Measurements from ENCODE around the gene PIK3CB. TPM values are rescaled to one million over a fixed set of nuclear protein-coding genes. Genes with fewer than 3 reads are reported as not detected.

PIK3CB gene
- total RNA-seq, 1 experiment from 2014 or later, result 35.3 TPM

GRCh38 chr3:138717348-138717747 is 117.4 kb downstream of the PIK3CB start:
- Histone ChIP-seq H3K79me2 (ENCODE audit: low read length) (no peaks in the 10 kb centered on the region), H3K9ac (ENCODE audit: low read length) (no peak overlapping the region), H3K27ac (ENCODE audit: low read length) (no peak overlapping the region), H3K9me2 (replicated peaks; ENCODE audit: insufficient read depth, low read length) (no peaks in the 10 kb centered on the region), H3K9me3 (ENCODE audit: low read length) (no peaks in the 10 kb centered on the region), H2AFZ (ENCODE audit: low read length) (no peak overlapping the region), H3K4me3 (ENCODE audit: low read length) (no peak overlapping the region), H3K4me1 (ENCODE audit: low read length) (peaks cover 13% of the 10 kb centered on the region), H3K4me2 (ENCODE audit: low read depth, low read length, poor library complexity, severe bottlenecking) (no peak overlapping the region), H3K36me3 (ENCODE audit: insufficient read depth, low read length) (peaks cover 11% of the 10 kb centered on the region; the same call in 1 of the 2 replicates), H4K20me1 (ENCODE audit: insufficient read depth, low read depth, low read length) (no peaks in the 10 kb centered on the region), H3K27me3 (ENCODE audit: low read length) (no peaks in the 10 kb centered on the region)
- no peak for DNase-seq

- Histone ChIP-seq H3K9ac (ENCODE audit: low read length) (no peak overlapping the region), H3K36me3 (ENCODE audit: insufficient read depth, low read length) (peaks cover 4% of the 10 kb centered on the region; the same call in 1 of the 2 replicates), H2AFZ (ENCODE audit: low read length) (no peak overlapping the region), H3K4me1 (ENCODE audit: low read length) (peaks cover 8% of the 10 kb centered on the region), H3K27me3 (ENCODE audit: low read length) (no peaks in the 10 kb centered on the region), H3K79me2 (ENCODE audit: low read length) (no peaks in the 10 kb centered on the region), H3K9me3 (ENCODE audit: low read length) (no peaks in the 10 kb centered on the region), H3K27ac (ENCODE audit: low read length) (no peak overlapping the region), H4K20me1 (ENCODE audit: insufficient read depth, low read depth, low read length) (no peaks in the 10 kb centered on the region), H3K9me2 (replicated peaks; ENCODE audit: insufficient read depth, low read length) (no peaks in the 10 kb centered on the region), H3K4me3 (ENCODE audit: low read length) (no peak overlapping the region), H3K4me2 (ENCODE audit: low read depth, low read length, poor library complexity, severe bottlenecking) (no peak overlapping the region)
- no peak for DNase-seq
Observed at GRCh38 chr3:138712086-138712485, 122.6 kb downstream of the PIK3CB start.

- Histone ChIP-seq H3K36me3 (ENCODE audit: insufficient read depth, low read length) (peaks cover 4% of the 10 kb centered on the region; the same call in 1 of the 2 replicates), H3K27ac (ENCODE audit: low read length) (no peak overlapping the region; the same call in 1 of the 2 replicates), H3K79me2 (ENCODE audit: low read length) (no peaks in the 10 kb centered on the region), H3K9me2 (replicated peaks; ENCODE audit: insufficient read depth, low read length) (no peaks in the 10 kb centered on the region), H3K9me3 (ENCODE audit: low read length) (no peaks in the 10 kb centered on the region), H3K9ac (ENCODE audit: low read length) (no peak overlapping the region), H3K4me2 (ENCODE audit: low read depth, low read length, poor library complexity, severe bottlenecking) (no peak overlapping the region), H3K4me3 (ENCODE audit: low read length) (no peak overlapping the region), H3K4me1 (ENCODE audit: low read length) (peaks cover 24% of the 10 kb centered on the region), H2AFZ (ENCODE audit: low read length) (no peak overlapping the region), H4K20me1 (ENCODE audit: insufficient read depth, low read depth, low read length) (no peaks in the 10 kb centered on the region), H3K27me3 (ENCODE audit: low read length) (no peaks in the 10 kb centered on the region)
- DNase-seq, result no peak
Observed at GRCh38 chr3:138705675-138706074, 129.1 kb downstream of the PIK3CB start.

- H3K4me3 ChIP-seq (ENCODE audit: low read length), result no peak overlapping the region
- H3K9me2 ChIP-seq (replicated peaks; ENCODE audit: insufficient read depth, low read length), result no peaks in the 10 kb centered on the region
- H3K4me2 ChIP-seq (ENCODE audit: low read depth, low read length, poor library complexity, severe bottlenecking), result no peak overlapping the region
- no peak for DNase-seq
- no peaks in the 10 kb centered on the region for H3K9me3 ChIP-seq (ENCODE audit: low read length)
- no peaks in the 10 kb centered on the region for H4K20me1 ChIP-seq (ENCODE audit: insufficient read depth, low read depth, low read length)
- H3K79me2 ChIP-seq (ENCODE audit: low read length), result no peaks in the 10 kb centered on the region
- H3K27me3 ChIP-seq (ENCODE audit: low read length), result no peaks in the 10 kb centered on the region
- H2AFZ ChIP-seq (ENCODE audit: low read length), result no peak overlapping the region
- no peaks in the 10 kb centered on the region for H3K4me1 ChIP-seq (ENCODE audit: low read length)
- H3K27ac ChIP-seq (ENCODE audit: low read length), result no peak overlapping the region
- peaks cover 14% of the 10 kb centered on the region; the same call in 1 of the 2 replicates for H3K36me3 ChIP-seq (ENCODE audit: insufficient read depth, low read length)
- no peak overlapping the region for H3K9ac ChIP-seq (ENCODE audit: low read length)
Observed at GRCh38 chr3:138696666-138697370, 137.9 kb downstream of the PIK3CB start.

- Histone ChIP-seq H3K9me3 (ENCODE audit: low read length) (no peaks in the 10 kb centered on the region), H3K27ac (ENCODE audit: low read length) (no peak overlapping the region), H3K4me2 (ENCODE audit: low read depth, low read length, poor library complexity, severe bottlenecking) (no peak overlapping the region), H4K20me1 (ENCODE audit: insufficient read depth, low read depth, low read length) (no peaks in the 10 kb centered on the region), H3K9me2 (replicated peaks; ENCODE audit: insufficient read depth, low read length) (no peaks in the 10 kb centered on the region), H3K79me2 (ENCODE audit: low read length) (no peaks in the 10 kb centered on the region), H3K36me3 (ENCODE audit: insufficient read depth, low read length) (peaks cover 14% of the 10 kb centered on the region; the same call in 1 of the 2 replicates), H3K27me3 (ENCODE audit: low read length) (no peaks in the 10 kb centered on the region), H3K4me3 (ENCODE audit: low read length) (no peak overlapping the region), H3K4me1 (ENCODE audit: low read length) (peaks cover 3% of the 10 kb centered on the region; the same call in 1 of the 2 replicates), H2AFZ (ENCODE audit: low read length) (no peak overlapping the region), H3K9ac (ENCODE audit: low read length) (no peak overlapping the region)
- DNase-seq, result no peak
Observed at GRCh38 chr3:138694287-138695007, 140.3 kb downstream of the PIK3CB start.

- peaks cover 8% of the 10 kb centered on the region for H3K4me1 ChIP-seq (ENCODE audit: low read length)
- no peaks in the 10 kb centered on the region for H3K9me2 ChIP-seq (replicated peaks; ENCODE audit: insufficient read depth, low read length)
- no peaks in the 10 kb centered on the region for H4K20me1 ChIP-seq (ENCODE audit: insufficient read depth, low read depth, low read length)
- H3K9me3 ChIP-seq (ENCODE audit: low read length), result no peaks in the 10 kb centered on the region
- H3K36me3 ChIP-seq (ENCODE audit: insufficient read depth, low read length), result peaks cover 3% of the 10 kb centered on the region; the same call in 1 of the 2 replicates
- no peak overlapping the region for H3K4me3 ChIP-seq (ENCODE audit: low read length)
- no peak overlapping the region for H3K4me2 ChIP-seq (ENCODE audit: low read depth, low read length, poor library complexity, severe bottlenecking)
- H3K27me3 ChIP-seq (ENCODE audit: low read length), result no peaks in the 10 kb centered on the region
- no peak overlapping the region for H3K27ac ChIP-seq (ENCODE audit: low read length)
- no peaks in the 10 kb centered on the region for H3K79me2 ChIP-seq (ENCODE audit: low read length)
- no peak overlapping the region for H2AFZ ChIP-seq (ENCODE audit: low read length)
- no peak for DNase-seq
- no peak overlapping the region for H3K9ac ChIP-seq (ENCODE audit: low read length)
Observed at GRCh38 chr3:138692152-138692551, 142.6 kb downstream of the PIK3CB start.

GRCh38 chr3:138691351-138691750 is 143.4 kb downstream of the PIK3CB start:
- Histone ChIP-seq H3K4me1 (ENCODE audit: low read length) (peaks cover 16% of the 10 kb centered on the region), H3K4me2 (ENCODE audit: low read depth, low read length, poor library complexity, severe bottlenecking) (no peak overlapping the region), H3K9me3 (ENCODE audit: low read length) (no peaks in the 10 kb centered on the region), H3K79me2 (ENCODE audit: low read length) (no peaks in the 10 kb centered on the region), H3K27ac (ENCODE audit: low read length) (no peak overlapping the region), H3K27me3 (ENCODE audit: low read length) (no peaks in the 10 kb centered on the region), H3K36me3 (ENCODE audit: insufficient read depth, low read length) (peaks cover 3% of the 10 kb centered on the region; the same call in 1 of the 2 replicates), H3K4me3 (ENCODE audit: low read length) (no peak overlapping the region), H2AFZ (ENCODE audit: low read length) (no peak overlapping the region), H4K20me1 (ENCODE audit: insufficient read depth, low read depth, low read length) (no peaks in the 10 kb centered on the region), H3K9ac (ENCODE audit: low read length) (no peak overlapping the region), H3K9me2 (replicated peaks; ENCODE audit: insufficient read depth, low read length) (no peaks in the 10 kb centered on the region)
- no peak for DNase-seq

GRCh38 chr3:138690036-138690435 is 144.7 kb downstream of the PIK3CB start:
- Histone ChIP-seq H3K9me3 (ENCODE audit: low read length) (no peaks in the 10 kb centered on the region), H3K9me2 (replicated peaks; ENCODE audit: insufficient read depth, low read length) (no peaks in the 10 kb centered on the region), H3K27me3 (ENCODE audit: low read length) (no peaks in the 10 kb centered on the region), H4K20me1 (ENCODE audit: insufficient read depth, low read depth, low read length) (no peaks in the 10 kb centered on the region), H3K4me2 (ENCODE audit: low read depth, low read length, poor library complexity, severe bottlenecking) (no peak overlapping the region), H2AFZ (ENCODE audit: low read length) (no peak overlapping the region), H3K79me2 (ENCODE audit: low read length) (no peaks in the 10 kb centered on the region), H3K9ac (ENCODE audit: low read length) (no peak overlapping the region), H3K4me3 (ENCODE audit: low read length) (no peak overlapping the region), H3K36me3 (ENCODE audit: insufficient read depth, low read length) (peaks cover 3% of the 10 kb centered on the region; the same call in 1 of the 2 replicates), H3K27ac (ENCODE audit: low read length) (no peak overlapping the region), H3K4me1 (ENCODE audit: low read length) (peaks cover 16% of the 10 kb centered on the region)
- DNase-seq, result no peak
